Kidney (tissue), 14 donors: ENCODE data around the gene OGDH. TPM values are rescaled to one million over a fixed set of nuclear protein-coding genes. Genes with fewer than 3 reads are reported as not detected.

Experiments
- DNase-seq, 5 donors: peaks; one replicate each; pipeline ENCODE4 v3.0.0-alpha.2; 2013 to 2020
- FAIRE-seq: peaks from 2 replicates; lab custom pipeline; 2012; peaks lifted over from hg19 to GRCh38; lab: Jason Lieb, UNC
- H3K27ac ChIP-seq, 2 donors: one replicate each; pipeline ENCODE4 v1.7.0; 2013; ENCODE audit warnings: low read depth in 2 of 2, low read length in 2 of 2, inconsistent platforms in 1 of 2
- H3K27me3 ChIP-seq: one replicate; pipeline ENCODE4 v1.7.1; 2013; ENCODE audit warnings: low read length, inconsistent platforms; ENCODE audit not compliant: control insufficient read depth, insufficient read depth
- H3K36me3 ChIP-seq, 3 donors: one replicate each; pipeline versions ENCODE4 v1.7.0 to v1.7.1; 2013; ENCODE audit warnings: low read length in 3 of 3, control low read depth in 1 of 3, inconsistent platforms in 1 of 3; ENCODE audit not compliant: insufficient read depth in 3 of 3, control insufficient read depth in 2 of 3
- H3K4me1 ChIP-seq, 3 donors: one replicate each; pipeline versions ENCODE4 v1.7.0 to v1.7.1; 2013; ENCODE audit warnings: low read length in 3 of 3, inconsistent platforms in 1 of 3, low read depth in 1 of 3; ENCODE audit not compliant: control insufficient read depth in 2 of 3, insufficient read depth in 2 of 3
- H3K4me3 ChIP-seq, 3 donors: one replicate each; pipeline versions ENCODE4 v1.7.0 to v1.8.1; 2013; ENCODE audit warnings: low read length in 3 of 3, control low read depth in 1 of 3, inconsistent platforms in 1 of 3
- H3K9ac ChIP-seq, 3 donors: one replicate each; pipeline versions ENCODE4 v1.7.0 to v1.7.1; 2013; ENCODE audit warnings: low read length in 3 of 3, control low read depth in 1 of 3, inconsistent platforms in 1 of 3
- H3K9me3 ChIP-seq, 3 donors: one replicate each; pipeline versions ENCODE4 v1.7.0 to v1.7.1; 2013; ENCODE audit warnings: low read length in 3 of 3, control low read depth in 1 of 3, inconsistent platforms in 1 of 3; ENCODE audit not compliant: control insufficient read depth in 2 of 3, insufficient read depth in 1 of 3
- intact Hi-C: fragments of 100-400 bp; cut with DNase I; formaldehyde crosslinking; loops from one replicate; pipeline ENCODE4 v1.11.1; 2022
- polyA plus RNA-seq: library from polyadenylated mRNA; stranded (reverse); fragments of 350-450 nt; fragmentation: Illumina TruSeq; extraction: RNeasy Lipid Tissue Mini Kit (QIAGEN cat#74804); gene quantifications from one replicate; pipeline ENCODE4 v1.2.3, GENCODE V29; 2014; ENCODE audit warnings: low read depth, low replicate concordance; ENCODE audit not compliant: insufficient read depth
- total RNA-seq: library from RNA; stranded (reverse); fragmentation: NEBNext Ultra II Directional; extraction: Animal tissue kit (Norgen Biotek cat#: 25700); gene quantifications from one replicate; pipeline ENCODE4 v1.2.1, GENCODE V29; 2021
- TF ChIP-seq, protein P1 (sequence below): IDR thresholded peaks from 3 replicates; pipeline ENCODE4 v1.5.1; 2012; ENCODE audit warnings: mild to moderate bottlenecking, moderate library complexity, borderline replicate concordance; ENCODE audit not compliant: insufficient read depth; ENCODE audit errors: extremely low read depth
- donor health status: control.
- donor health status: control.
- donor health status: control.
- donor health status: control.
- donor health status: control.
- donor health status: DM: yes; HTN: yes; CAD: no.
- donor health status: Normal renal cell carcinoma (clear cell type).

The OGDH gene
- total and polyA plus RNA-seq, 2 donors from 2014 or later: 108 to 132 TPM

DNA sequence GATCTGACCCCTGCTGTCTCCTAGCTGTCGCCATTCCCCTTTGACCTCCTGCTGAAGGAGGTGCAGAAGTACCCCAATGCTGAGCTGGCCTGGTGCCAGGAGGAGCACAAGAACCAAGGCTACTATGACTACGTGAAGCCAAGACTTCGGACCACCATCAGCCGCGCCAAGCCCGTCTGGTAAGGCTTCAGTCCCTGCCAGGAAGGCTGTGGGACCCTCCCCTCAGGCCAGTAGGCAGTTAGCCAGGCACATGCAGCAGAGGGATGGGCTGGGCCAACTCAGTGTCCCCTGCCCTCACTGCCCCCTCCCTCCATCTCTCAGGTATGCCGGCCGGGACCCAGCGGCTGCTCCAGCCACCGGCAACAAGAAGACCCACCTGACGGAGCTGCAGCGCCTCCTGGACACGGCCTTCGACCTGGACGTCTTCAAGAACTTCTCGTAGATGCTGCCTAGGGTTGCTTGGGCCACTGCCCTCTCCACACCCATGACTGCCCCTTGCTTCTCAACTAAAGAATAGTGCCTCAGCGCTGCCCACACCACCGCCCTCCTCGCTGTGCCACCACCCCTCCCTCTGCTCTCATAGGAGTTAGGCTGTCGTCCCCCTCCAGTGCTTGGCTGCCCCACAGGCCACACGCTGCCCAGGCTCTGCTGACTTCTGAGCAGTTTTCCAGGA lies 101.3 kb downstream of the OGDH start:
- Histone ChIP-seq H3K27me3 (no peaks in the 10 kb centered on the region), H3K9me3 (no peaks in the 10 kb centered on the region), H3K9ac (no peak overlapping the region), H3K36me3 (peaks cover 2 to 20% (median 11%) of the 10 kb centered on the region in 3 donors), H3K27ac (no peak overlapping the region), H3K4me3 (no peak overlapping the region), H3K4me1 (no peaks in the 10 kb centered on the region)
- DNase-seq (no peak), FAIRE-seq (no peak)
- intact Hi-C loops: no loop called here
- TF ChIP-seq, protein P1, sequence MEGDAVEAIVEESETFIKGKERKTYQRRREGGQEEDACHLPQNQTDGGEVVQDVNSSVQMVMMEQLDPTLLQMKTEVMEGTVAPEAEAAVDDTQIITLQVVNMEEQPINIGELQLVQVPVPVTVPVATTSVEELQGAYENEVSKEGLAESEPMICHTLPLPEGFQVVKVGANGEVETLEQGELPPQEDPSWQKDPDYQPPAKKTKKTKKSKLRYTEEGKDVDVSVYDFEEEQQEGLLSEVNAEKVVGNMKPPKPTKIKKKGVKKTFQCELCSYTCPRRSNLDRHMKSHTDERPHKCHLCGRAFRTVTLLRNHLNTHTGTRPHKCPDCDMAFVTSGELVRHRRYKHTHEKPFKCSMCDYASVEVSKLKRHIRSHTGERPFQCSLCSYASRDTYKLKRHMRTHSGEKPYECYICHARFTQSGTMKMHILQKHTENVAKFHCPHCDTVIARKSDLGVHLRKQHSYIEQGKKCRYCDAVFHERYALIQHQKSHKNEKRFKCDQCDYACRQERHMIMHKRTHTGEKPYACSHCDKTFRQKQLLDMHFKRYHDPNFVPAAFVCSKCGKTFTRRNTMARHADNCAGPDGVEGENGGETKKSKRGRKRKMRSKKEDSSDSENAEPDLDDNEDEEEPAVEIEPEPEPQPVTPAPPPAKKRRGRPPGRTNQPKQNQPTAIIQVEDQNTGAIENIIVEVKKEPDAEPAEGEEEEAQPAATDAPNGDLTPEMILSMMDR: no peak

DNA sequence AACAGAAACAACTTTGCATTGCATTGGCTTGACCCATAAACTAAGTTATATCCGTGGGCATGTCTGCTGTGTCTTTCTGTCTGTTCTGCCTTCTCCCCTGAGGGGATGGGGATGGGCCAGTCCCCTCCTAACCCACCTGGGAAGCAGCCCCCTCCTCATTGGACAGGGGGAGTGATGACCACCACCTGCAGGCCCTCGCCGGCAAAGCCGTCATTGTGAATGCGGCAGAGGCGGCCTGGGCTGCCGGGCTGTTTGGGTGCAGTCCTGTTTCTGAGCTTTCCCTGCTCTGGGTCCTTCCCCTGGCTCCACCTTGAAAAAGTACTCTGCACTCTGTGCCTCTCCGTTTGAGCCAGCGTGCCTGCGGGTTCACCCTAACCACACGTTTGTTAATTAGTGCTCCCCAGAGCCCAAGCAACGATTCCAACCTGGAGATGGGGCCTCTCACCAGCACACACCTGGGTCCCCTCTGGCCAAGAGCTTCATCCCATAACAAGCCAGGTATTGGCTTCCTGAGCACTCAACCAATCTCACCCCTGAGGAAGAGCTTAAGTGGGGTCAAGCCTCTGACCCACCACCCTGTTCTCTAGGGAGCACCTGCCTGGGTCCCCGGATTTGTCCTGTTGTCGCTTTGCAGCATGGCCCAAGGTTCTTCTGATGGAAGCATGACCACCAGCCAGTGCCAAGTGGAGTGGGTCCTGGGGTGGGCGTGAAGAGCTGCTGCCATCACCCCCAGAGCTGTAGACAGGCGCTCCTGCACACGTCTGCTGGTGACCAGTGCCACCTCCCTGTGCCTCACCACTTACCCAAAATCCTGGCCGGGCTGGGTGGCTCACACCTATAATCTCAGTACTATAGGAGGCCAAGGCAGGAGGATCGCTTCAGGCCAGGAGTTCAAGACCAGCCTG lies 102.8 kb downstream of the OGDH start:
- Histone ChIP-seq H3K4me3 (no peak overlapping the region), H3K9me3 (no peaks in the 10 kb centered on the region)
- FAIRE-seq: no peak

DNA sequence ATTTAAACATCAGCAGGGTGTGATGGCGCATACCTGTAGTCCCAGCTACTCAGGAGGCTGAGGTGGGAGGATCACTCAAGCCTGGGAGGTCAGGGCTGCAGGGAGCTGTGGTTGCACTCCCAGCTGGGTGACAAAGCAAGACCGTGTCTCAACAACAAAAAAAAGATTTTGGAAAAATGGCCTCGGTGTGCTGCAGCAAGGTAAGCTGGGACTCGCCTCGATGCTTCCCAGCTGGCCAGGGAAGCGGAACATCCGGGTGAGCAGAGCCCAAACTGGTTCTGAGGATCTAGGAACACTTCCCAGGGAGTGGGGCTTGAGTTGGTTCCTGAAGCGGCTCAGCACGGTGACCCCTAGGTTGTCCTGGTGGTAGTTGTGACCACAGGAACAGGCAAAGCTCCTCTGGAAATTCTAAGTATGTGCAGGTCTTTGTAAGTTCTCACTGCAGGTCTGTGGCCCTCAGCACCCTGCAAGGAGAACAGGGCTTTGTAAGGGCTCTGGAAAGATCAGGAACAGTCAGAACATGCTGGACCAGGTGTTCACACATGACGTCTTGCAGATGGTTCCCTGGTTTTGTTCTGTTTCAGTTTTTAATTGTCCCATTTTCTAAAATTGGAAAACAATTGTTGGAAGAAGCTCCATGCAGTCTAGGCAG lies 103.6 kb downstream of the OGDH start:
- Histone ChIP-seq H3K36me3 (peaks cover 0 to 20% (median 11%) of the 10 kb centered on the region in 3 donors), H3K9ac (no peak overlapping the region), H3K4me1 (no peaks in the 10 kb centered on the region), H3K9me3 (no peaks in the 10 kb centered on the region), H3K27ac (no peak overlapping the region), H3K27me3 (no peaks in the 10 kb centered on the region), H3K4me3 (no peak overlapping the region)
- FAIRE-seq (no peak), DNase-seq (no peak)
- intact Hi-C loops: no loop called here
- TF ChIP-seq, protein P1: no peak

More for the DNA sequence above, 102.8 kb downstream of the OGDH start:
- no peak for DNase-seq
- no peaks in the 10 kb centered on the region for H3K27me3 ChIP-seq
- TF ChIP-seq, protein P1: no peak
- H3K27ac ChIP-seq: no peak overlapping the region
- H3K9ac ChIP-seq: no peak overlapping the region
- intact Hi-C loops: no loop called here
- H3K36me3 ChIP-seq: peaks cover 0 to 20% (median 11%) of the 10 kb centered on the region in 3 donors
- H3K4me1 ChIP-seq: no peaks in the 10 kb centered on the region
